H1 (cell line): ENCODE data around the gene MPPED2. TPM values are rescaled to one million over a fixed set of nuclear protein-coding genes. Genes with fewer than 3 reads are reported as not detected.

Source experiments
- CTCF ChIA-PET: fragments of 300-600 bp; sonication (Branson Sonifier 250); formaldehyde crosslinking; loops from one replicate; lab custom pipeline; 2021; ENCODE audit not compliant: partially characterized antibody; lab: Charles Lee
- POLR2A ChIA-PET: fragments of 300-600 bp; sonication (Branson Sonifier 250); formaldehyde crosslinking; loops from one replicate; lab custom pipeline; 2021; ENCODE audit warnings: inconsistent platforms; ENCODE audit not compliant: partially characterized antibody; lab: Charles Lee
- DNase-seq, 2 experiments: peaks; one replicate each; pipeline versions ENCODE4 v3.0.0 to v3.0.0-alpha.2; 2010 to 2022; ENCODE audit warnings: low spot score in 2 of 2, low read depth in 1 of 2, mixed read lengths in 1 of 2
- FAIRE-seq: peaks from 2 replicates; lab custom pipeline; 2011; peaks lifted over from hg19 to GRCh38; lab: Jason Lieb, UNC
- H2AFZ ChIP-seq: 2 replicates; pipeline ENCODE4 v1.8.1; 2012; ENCODE audit warnings: low read length, inconsistent platforms
- H2AK5ac ChIP-seq: 2 replicates; pipeline ENCODE4 v1.6.1; 2013; ENCODE audit warnings: low read depth, low read length
- H2BK120ac ChIP-seq: replicated peaks from 2 replicates; pipeline ENCODE3; 2013; ENCODE audit warnings: low read depth, low read length, inconsistent platforms
- H2BK12ac ChIP-seq: 2 replicates; pipeline ENCODE4 v1.6.1; 2013; ENCODE audit warnings: low read depth, low read length
- H2BK15ac ChIP-seq: 2 replicates; pipeline ENCODE4 v1.6.1; 2013; ENCODE audit warnings: low read length
- H2BK20ac ChIP-seq: 2 replicates; pipeline ENCODE4 v1.6.1; 2013; ENCODE audit warnings: low read length
- H2BK5ac ChIP-seq: 2 replicates; pipeline ENCODE4 v1.6.1; 2013; ENCODE audit warnings: low read depth, low read length
- H3K14ac ChIP-seq: 2 replicates; pipeline ENCODE4 v1.6.1; 2013; ENCODE audit warnings: inconsistent platforms; ENCODE audit not compliant: insufficient read length
- H3K18ac ChIP-seq: 2 replicates; pipeline ENCODE4 v1.6.1; 2013; ENCODE audit warnings: low read length; ENCODE audit errors: extremely low read depth
- H3K23ac ChIP-seq: 2 replicates; pipeline ENCODE4 v1.6.1; 2013; ENCODE audit warnings: inconsistent platforms; ENCODE audit not compliant: insufficient read length
- H3K23me2 ChIP-seq: 2 replicates; pipeline ENCODE4 v1.6.1; 2013; ENCODE audit warnings: low read depth, low read length
- H3K27ac ChIP-seq: 2 replicates; pipeline ENCODE4 v1.6.1; 2011; ENCODE audit warnings: low read depth, low read length, inconsistent platforms
- H3K27me3 ChIP-seq, 4 experiments: replicated peaks in 1 of 4; 1 replicate in 1 of 4; 2 replicates in 3 of 4; pipeline versions ENCODE4 v1.6.1 to v1.8.1; 2011 to 2013; ENCODE audit warnings: low read length in 3 of 4, mild to moderate bottlenecking in 3 of 4, inconsistent platforms in 2 of 4, mixed read lengths in 2 of 4, moderate library complexity in 1 of 4; ENCODE audit not compliant: control insufficient read depth in 3 of 4, insufficient read depth in 3 of 4; ENCODE audit errors: extremely low read depth in 1 of 4
- H3K36me3 ChIP-seq, 4 experiments: 2 replicates each; pipeline versions ENCODE4 v1.6.1 to v1.8.1; 2011 to 2013; ENCODE audit warnings: mild to moderate bottlenecking in 4 of 4, low read length in 3 of 4, moderate library complexity in 2 of 4, control low read depth in 1 of 4, inconsistent platforms in 1 of 4; ENCODE audit not compliant: insufficient read depth in 4 of 4, control insufficient read depth in 2 of 4
- H3K4ac ChIP-seq: replicated peaks from 2 replicates; pipeline ENCODE3; 2013; ENCODE audit warnings: low read length, low read depth, mixed read lengths, inconsistent platforms; ENCODE audit not compliant: insufficient read length
- H3K4me1 ChIP-seq, 4 experiments: replicated peaks in 1 of 4; 1 replicate in 1 of 4; 2 replicates in 3 of 4; pipeline versions ENCODE4 v1.6.1 to v1.8.1; 2011 to 2013; ENCODE audit warnings: low read length in 3 of 4, inconsistent platforms in 2 of 4, mixed read lengths in 1 of 4; ENCODE audit not compliant: insufficient read depth in 4 of 4, control insufficient read depth in 3 of 4
- H3K4me2 ChIP-seq, 2 experiments: 2 replicates each; pipeline versions ENCODE4 v1.6.1 to v1.8.1; 2011 to 2013; ENCODE audit warnings: low read depth in 2 of 2, low read length in 2 of 2, control low read depth in 1 of 2, inconsistent platforms in 1 of 2, mild to moderate bottlenecking in 1 of 2; ENCODE audit not compliant: insufficient read depth in 1 of 2
- H3K4me3 ChIP-seq, 4 experiments: fragments of 200-600, 300-600 bp in 1 of 4; sonication (generic), shearing (Covaris generic), sonication (Bioruptor Twin) in 1 of 4; 2 replicates each; pipeline versions ENCODE4 v1.5.1 to v1.8.1; 2011 to 2016; ENCODE audit warnings: low read length in 4 of 4, low read depth in 3 of 4, control low read depth in 2 of 4, inconsistent platforms in 2 of 4, mild to moderate bottlenecking in 2 of 4, mixed read lengths in 1 of 4, moderate library complexity in 1 of 4; ENCODE audit not compliant: insufficient read depth in 2 of 4; ENCODE audit errors: extremely low read depth in 1 of 4
- H3K56ac ChIP-seq: replicated peaks from 2 replicates; pipeline ENCODE3; 2013; ENCODE audit warnings: low read depth, mild to moderate bottlenecking, mixed read lengths, low read length, inconsistent platforms; ENCODE audit not compliant: insufficient read length
- H3K79me1 ChIP-seq: 2 replicates; pipeline ENCODE4 v1.6.1; 2013; ENCODE audit warnings: low read depth, low read length, control low read depth
- H3K79me2 ChIP-seq, 2 experiments: 2 replicates each; pipeline versions ENCODE4 v1.6.1 to v1.8.1; 2012 to 2013; ENCODE audit warnings: low read length in 2 of 2, mild to moderate bottlenecking in 2 of 2, inconsistent platforms in 1 of 2; ENCODE audit not compliant: insufficient read depth in 2 of 2, control insufficient read depth in 1 of 2
- H3K9ac ChIP-seq, 4 experiments: replicated peaks in 1 of 4; 1 replicate in 1 of 4; 2 replicates in 3 of 4; pipeline versions ENCODE4 v1.6.1 to v1.8.1; 2011 to 2013; ENCODE audit warnings: low read depth in 3 of 4, low read length in 3 of 4, control low read depth in 2 of 4, mild to moderate bottlenecking in 2 of 4, moderate library complexity in 2 of 4, inconsistent platforms in 1 of 4; ENCODE audit errors: extremely low read depth in 1 of 4
- H3K9me3 ChIP-seq, 2 experiments: 2 replicates each; pipeline versions ENCODE4 v1.6.1 to v1.8.1; 2012 to 2013; ENCODE audit warnings: mild to moderate bottlenecking in 2 of 2, moderate library complexity in 2 of 2, control low read depth in 1 of 2, inconsistent platforms in 1 of 2, low read depth in 1 of 2, low read length in 1 of 2, mixed read lengths in 1 of 2; ENCODE audit not compliant: insufficient read depth in 2 of 2
- H4K20me1 ChIP-seq, 2 experiments: replicated peaks in 1 of 2; 2 replicates each; pipeline versions ENCODE3 to v1.8.1; 2011 to 2013; ENCODE audit warnings: inconsistent platforms in 2 of 2, low read length in 2 of 2, mild to moderate bottlenecking in 1 of 2; ENCODE audit not compliant: insufficient read depth in 2 of 2, control insufficient read depth in 1 of 2
- H4K5ac ChIP-seq: 2 replicates; pipeline ENCODE4 v1.6.1; 2013; ENCODE audit warnings: low read length, low read depth, mixed read lengths, inconsistent platforms; ENCODE audit not compliant: insufficient read length
- H4K8ac ChIP-seq: 2 replicates; pipeline ENCODE4 v1.8.0; 2013; ENCODE audit warnings: mild to moderate bottlenecking, moderate library complexity, low read length, inconsistent platforms; ENCODE audit not compliant: insufficient read depth; ENCODE audit errors: extremely low read depth
- H4K91ac ChIP-seq: replicated peaks from 2 replicates; pipeline ENCODE3; 2013; ENCODE audit warnings: low read length, mixed read lengths, inconsistent platforms; ENCODE audit not compliant: insufficient read length
- ATF2 ChIP-seq: IDR thresholded peaks from 2 replicates; pipeline ENCODE4 v1.6.1; 2012; ENCODE audit warnings: low read length, inconsistent platforms
- CEBPB ChIP-seq: IDR thresholded peaks from 2 replicates; pipeline ENCODE4 v1.6.1; 2012; ENCODE audit warnings: low read depth, low read length
- EP300 ChIP-seq, 2 experiments: IDR thresholded peaks; 1 replicate in 1 of 2; 2 replicates in 1 of 2; pipeline ENCODE4 v1.6.1; 2011 to 2012; ENCODE audit warnings: low read depth in 2 of 2, low read length in 2 of 2, mild to moderate bottlenecking in 2 of 2, borderline replicate concordance in 1 of 2, inconsistent platforms in 1 of 2, moderate library complexity in 1 of 2
- HDAC2 ChIP-seq, 2 experiments: fragments of 300-600 bp in 1 of 2; sonication (generic) in 1 of 2; IDR thresholded peaks; 2 replicates each; pipeline ENCODE4 v1.6.1; 2011 to 2012; ENCODE audit warnings: low read depth in 2 of 2, low read length in 2 of 2, mild to moderate bottlenecking in 2 of 2, moderate library complexity in 2 of 2, borderline replicate concordance in 1 of 2, inconsistent platforms in 1 of 2
- KDM4A ChIP-seq: IDR thresholded peaks from one replicate; pipeline ENCODE4 v1.7.1; 2012; ENCODE audit warnings: low read depth, mild to moderate bottlenecking, moderate library complexity, low read length, inconsistent platforms; ENCODE audit not compliant: severe bottlenecking
- RAD21 ChIP-seq, 2 experiments: IDR thresholded peaks in 1 of 2; conservative IDR thresholded peaks in 1 of 2; 2 replicates each; pipeline ENCODE4 v1.6.1; 2011; ENCODE audit warnings: low read depth in 2 of 2, low read length in 2 of 2, improper control_type of control experiment in 1 of 2, inconsistent platforms in 1 of 2, mild to moderate bottlenecking in 1 of 2, moderate library complexity in 1 of 2
- RBBP5 ChIP-seq: IDR thresholded peaks from 2 replicates; pipeline ENCODE4 v1.7.1; 2012; ENCODE audit warnings: low read depth, mild to moderate bottlenecking, inconsistent platforms, low read length, moderate library complexity, borderline replicate concordance
- SAP30 ChIP-seq: fragments of 300-600 bp; sonication (generic); IDR thresholded peaks from 2 replicates; pipeline ENCODE4 v1.7.1; 2012; ENCODE audit warnings: low read length, moderate library complexity, mild to moderate bottlenecking, inconsistent platforms; ENCODE audit not compliant: insufficient read depth, insufficient replicate concordance
- SIRT6 ChIP-seq: IDR thresholded peaks from one replicate; pipeline ENCODE4 v1.7.1; 2012; ENCODE audit warnings: low read length, inconsistent platforms
- USF2 ChIP-seq: IDR thresholded peaks from 2 replicates; pipeline ENCODE4 v1.6.1; 2011; ENCODE audit warnings: low read length, improper control_type of control experiment
- WGBS, 2 experiments: shearing (Covaris generic) in 1 of 2; methylation state at CpG; one replicate each; pipeline versions ENCODE4 v1.1.6 to v1.1.7; 2013 to 2015; ENCODE audit warnings: low lambda C conversion rate in 2 of 2, mixed read lengths in 2 of 2, inconsistent platforms in 1 of 2, low coverage in 1 of 2, missing lambda C conversion rate in 1 of 2; ENCODE audit not compliant: insufficient replicate concordance in 2 of 2, insufficient coverage in 1 of 2, insufficient read length in 1 of 2; ENCODE audit errors: extremely low coverage in 1 of 2, missing lambda C conversion rate in 1 of 2; 5-methylcytosine and 5-hydroxymethylcytosine counted together
- polyA plus RNA-seq, 7 experiments: library from polyadenylated mRNA; depleted of rRNA in 3 of 7; stranded (reverse) in 5 of 7; unstranded in 2 of 7; fragments of >200 nt in 5 of 7; fragments of 200-250 nt in 2 of 7; gene quantifications; 1 replicate in 5 of 7; 2 replicates in 1 of 7; 4 replicates in 1 of 7; pipeline versions ENCODE4 v1.2.1 to v1.2.3, GENCODE V29; 2011 to 2013; ENCODE audit warnings: missing spikeins in 2 of 7, mixed read lengths in 2 of 7
- total RNA-seq: library from RNA; stranded (reverse); fragmentation: NEBNext Ultra II Directional; extraction: Animal tissue kit (Norgen Biotek cat#: 25700); gene quantifications from 2 replicates; pipeline ENCODE4 v1.2.1, GENCODE V29; 2021

Gene MPPED2
- total and polyA plus RNA-seq, 2 of the 8 experiments (the other 6 are each of a cell fraction or from before 2014, with no cell fraction given), result 1.3 to 3.5 TPM

DNA sequence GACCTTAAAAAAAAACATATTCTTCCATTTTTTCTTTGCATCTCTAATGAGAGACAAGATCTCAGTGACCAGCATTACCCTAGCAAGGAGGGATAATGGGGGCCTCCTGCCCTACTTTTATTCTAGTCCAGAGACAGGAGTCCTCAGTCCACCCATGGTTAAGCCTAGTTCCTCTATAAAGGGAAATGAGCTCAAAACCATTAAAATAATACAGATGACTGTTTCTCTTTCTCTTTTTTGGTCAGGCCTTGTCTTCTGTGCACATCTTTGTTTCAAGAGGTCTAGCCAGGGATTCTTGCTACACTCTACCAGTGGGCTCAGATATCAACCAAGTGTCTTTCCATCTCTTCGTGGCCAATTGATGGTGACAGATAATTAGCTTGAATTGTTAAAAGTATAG, 73.1 kb downstream of the MPPED2 start:
- WGBS, 2 experiments, result 89% methylated on average over 1 of the region's 1 CpG; no CpG with 5 or more reads in 1 of the 2 experiments
- Histone ChIP-seq H3K18ac (no peak overlapping the region), H2AK5ac (no peak overlapping the region), H3K56ac (no peak overlapping the region), H2BK20ac (no peak overlapping the region), H3K23ac (no peak overlapping the region), H4K5ac (no peak overlapping the region), H3K27me3 (no peaks in the 10 kb centered on the region; a peak in 1 of 7 replicates), H3K14ac (no peak overlapping the region), H3K4me3 (no peak overlapping the region), H2AFZ (no peak overlapping the region), H2BK15ac (no peak overlapping the region), H4K20me1 (no peaks in the 10 kb centered on the region), H3K9me3 (no peaks in the 10 kb centered on the region), H2BK120ac (no peak overlapping the region), H3K9ac (no peak overlapping the region), H3K4me1 (no peaks in the 10 kb centered on the region; a peak in 1 of 7 replicates), H3K36me3 (no peaks in the 10 kb centered on the region), H3K79me1 (no peaks in the 10 kb centered on the region), H3K4me2 (no peak overlapping the region), H2BK5ac (no peak overlapping the region), H4K91ac (no peak overlapping the region), H3K23me2 (no peaks in the 10 kb centered on the region), H3K27ac (no peak overlapping the region), H4K8ac (no peak overlapping the region), H3K4ac (no peak overlapping the region), H3K79me2 (no peaks in the 10 kb centered on the region), H2BK12ac (no peak overlapping the region)
- ChIA-PET POLR2A (no interaction called here), CTCF (no interaction called here)
- no peak for DNase-seq
- FAIRE-seq, result no peak
- no peak for TF ChIP-seq HDAC2 (IDR thresholded peaks at IDR 0.05; ENCODE audit: borderline replicate concordance in 1 of 2, low read depth in 2 of 2, low read length in 2 of 2)
- no peak for TF ChIP-seq USF2
- no peak for TF ChIP-seq ATF2
- no peak for TF ChIP-seq RBBP5
- no peak for TF ChIP-seq CEBPB
- no peak for TF ChIP-seq EP300 (IDR thresholded peaks at IDR 0.05; ENCODE audit: borderline replicate concordance in 1 of 2, low read depth in 2 of 2, low read length in 2 of 2)
- TF ChIP-seq SIRT6, result no peak
- no peak for TF ChIP-seq SAP30
- no peak for TF ChIP-seq RAD21 (IDR thresholded peaks at IDR 0.05 in 1 of 2, conservative IDR thresholded peaks at IDR 0.05 in 1 of 2; ENCODE audit: low read depth in 2 of 2, low read length in 2 of 2)
- no peak for TF ChIP-seq KDM4A
